Measurements from ENCODE around the gene PRIM2.
"Not testable (repeated sequence)": the region's sequence is repeated elsewhere in the genome, so short reads cannot be mapped to it uniquely, and the experiment has no call there.

PRIM2 gene

GRCh38 chr6:57315851-57316250 is 1.6 kb upstream of the PRIM2 start:
- no peak overlapping the region for H3K4me3 ChIP-seq (ENCODE audit: low read length)
- TF ChIP-seq ZNF274 (IDR thresholded peaks at IDR 0.05; ENCODE audit: low read depth, low read length) = no peak

GRCh38 chr6:57316581-57317059 is 810 bp upstream of the PRIM2 start:
- no peak for TF ChIP-seq ZNF274 (IDR thresholded peaks at IDR 0.05; ENCODE audit: low read depth, low read length)
- H3K4me3 ChIP-seq (ENCODE audit: low read length) = peak overlapping the region; percentile 97

- TF ChIP-seq ZNF274 (IDR thresholded peaks at IDR 0.05; ENCODE audit: low read depth, low read length) = no peak
Observed at GRCh38 chr6:57324538-57324937, 7.1 kb downstream of the PRIM2 start.

GRCh38 chr6:57327311-57327710 is 9.9 kb downstream of the PRIM2 start:
- no peak overlapping the region for H3K4me3 ChIP-seq (ENCODE audit: low read length)
- no peak for TF ChIP-seq ZNF274 (IDR thresholded peaks at IDR 0.05; ENCODE audit: low read depth, low read length)

More at GRCh38 chr6:57324538-57324937, 7.1 kb downstream of the PRIM2 start:
- H3K4me3 ChIP-seq (ENCODE audit: low read length) = no peak overlapping the region

- TF ChIP-seq ZNF274 (IDR thresholded peaks at IDR 0.05; ENCODE audit: low read depth, low read length) = no peak
- H3K4me3 ChIP-seq (ENCODE audit: low read length) = no peak overlapping the region
Observed at GRCh38 chr6:57328074-57328473, 10.6 kb downstream of the PRIM2 start.

- TF ChIP-seq ZNF274 (IDR thresholded peaks at IDR 0.05; ENCODE audit: low read depth, low read length) = no peak
Observed at GRCh38 chr6:57329933-57330332, 12.5 kb downstream of the PRIM2 start.

GRCh38 chr6:57342148-57342669 is 24.8 kb downstream of the PRIM2 start:
- no peak overlapping the region for H3K4me3 ChIP-seq (ENCODE audit: low read length)
- no peak for TF ChIP-seq ZNF274 (IDR thresholded peaks at IDR 0.05; ENCODE audit: low read depth, low read length)

More at GRCh38 chr6:57329933-57330332, 12.5 kb downstream of the PRIM2 start:
- H3K4me3 ChIP-seq (ENCODE audit: low read length) = no peak overlapping the region

- not testable (repeated sequence) for H3K4me3 ChIP-seq (ENCODE audit: low read length)
Observed at GRCh38 chr6:57343342-57343741, 25.9 kb downstream of the PRIM2 start.

- H3K4me3 ChIP-seq (ENCODE audit: low read length) = not testable (repeated sequence)
Observed at GRCh38 chr6:57346715-57347114, 29.3 kb downstream of the PRIM2 start.

GRCh38 chr6:57347597-57347996 is 30.2 kb downstream of the PRIM2 start:
- H3K4me3 ChIP-seq (ENCODE audit: low read length) = not testable (repeated sequence)

- not testable (repeated sequence) for H3K4me3 ChIP-seq (ENCODE audit: low read length)
Observed at GRCh38 chr6:57350443-57350842, 33.0 kb downstream of the PRIM2 start.

- H3K4me3 ChIP-seq (ENCODE audit: low read length) = not testable (repeated sequence)
Observed at GRCh38 chr6:57352596-57352995, 35.2 kb downstream of the PRIM2 start.

GRCh38 chr6:57358319-57358718 is 40.9 kb downstream of the PRIM2 start:
- not testable (repeated sequence) for H3K4me3 ChIP-seq (ENCODE audit: low read length)

- not testable (repeated sequence) for H3K4me3 ChIP-seq (ENCODE audit: low read length)
Observed at GRCh38 chr6:57359766-57360165, 42.3 kb downstream of the PRIM2 start.

GRCh38 chr6:57362340-57362739 is 44.9 kb downstream of the PRIM2 start:
- not testable (repeated sequence) for H3K4me3 ChIP-seq (ENCODE audit: low read length)

- not testable (repeated sequence) for H3K4me3 ChIP-seq (ENCODE audit: low read length)
Observed at GRCh38 chr6:57365076-57365583, 47.7 kb downstream of the PRIM2 start.

GRCh38 chr6:57368965-57369731 is 51.7 kb downstream of the PRIM2 start:
- H3K4me3 ChIP-seq (ENCODE audit: low read length) = not testable (repeated sequence)

- H3K4me3 ChIP-seq (ENCODE audit: low read length) = not testable (repeated sequence)
Observed at GRCh38 chr6:57371779-57372178, 54.3 kb downstream of the PRIM2 start.

- not testable (repeated sequence) for H3K4me3 ChIP-seq (ENCODE audit: low read length)
Observed at GRCh38 chr6:57374764-57375163, 57.3 kb downstream of the PRIM2 start.

GRCh38 chr6:57376083-57376482 is 58.7 kb downstream of the PRIM2 start:
- not testable (repeated sequence) for H3K4me3 ChIP-seq (ENCODE audit: low read length)

- H3K4me3 ChIP-seq (ENCODE audit: low read length) = not testable (repeated sequence)
Observed at GRCh38 chr6:57389038-57389592, 71.7 kb downstream of the PRIM2 start.
